HG02763 (cell line): ENCODE data around the gene AHNAK2.

Experiments
- ATAC-seq: cut with Tn5 transposase; IDR thresholded peaks from one replicate; pipeline ENCODE4 v1.9.1; 2021; ENCODE audit warnings: mild to moderate bottlenecking, moderate library complexity; ENCODE audit not compliant: unreplicated experiment

The AHNAK2 gene

GRCh38 chr14:104986487-104987164 is 8.5 kb upstream of the AHNAK2 start:
- ATAC-seq, result no peak

GRCh38 chr14:104985675-104986486 is 7.7 kb upstream of the AHNAK2 start, which contains the start of gene CLBA1:
TSS of gene CLBA1 (plus strand) at chr14:104985788. CDS start at chr14:104986432, 644 bp downstream.
- peak; percentile 95 for ATAC-seq

- no peak for ATAC-seq
Measured at GRCh38 chr14:104984056-104984894, 6.1 kb upstream of the AHNAK2 start.

GRCh38 chr14:104983231-104983721 is 5.1 kb upstream of the AHNAK2 start:
- ATAC-seq, result no peak

- ATAC-seq, result no peak
Measured at GRCh38 chr14:104982548-104983230, 4.5 kb upstream of the AHNAK2 start.

- no peak for ATAC-seq
Measured at GRCh38 chr14:104981699-104982541, 3.7 kb upstream of the AHNAK2 start.

- ATAC-seq, result no peak
Measured at GRCh38 chr14:104980611-104981531, 2.7 kb upstream of the AHNAK2 start.

GRCh38 chr14:104979758-104980610 is 1.8 kb upstream of the AHNAK2 start:
- ATAC-seq, result no peak

GRCh38 chr14:104978746-104979691 is 845 bp upstream of the AHNAK2 start:
- no peak for ATAC-seq

- ATAC-seq, result no peak
Measured at GRCh38 chr14:104977008-104977680, 1.0 kb downstream of the AHNAK2 start.

GRCh38 chr14:104976198-104977007 is 1.8 kb downstream of the AHNAK2 start:
- no peak for ATAC-seq

GRCh38 chr14:104975481-104976197 is 2.5 kb downstream of the AHNAK2 start:
- ATAC-seq, result no peak

- no peak for ATAC-seq
Measured at GRCh38 chr14:104974665-104975390, 3.3 kb downstream of the AHNAK2 start.

GRCh38 chr14:104974146-104974541 is 4.0 kb downstream of the AHNAK2 start:
- ATAC-seq, result no peak
